ENCODE data around the gene TXNDC16. TPM values are rescaled to one million over a fixed set of nuclear protein-coding genes. Genes with fewer than 3 reads are reported as not detected.

Gene TXNDC16
- total and polyA plus RNA-seq, 9 of the 15 experiments (the other 6 are each of a cell fraction or from before 2014, with no cell fraction given), result 1.8 to 6.2 (median 4.9) TPM

DNA sequence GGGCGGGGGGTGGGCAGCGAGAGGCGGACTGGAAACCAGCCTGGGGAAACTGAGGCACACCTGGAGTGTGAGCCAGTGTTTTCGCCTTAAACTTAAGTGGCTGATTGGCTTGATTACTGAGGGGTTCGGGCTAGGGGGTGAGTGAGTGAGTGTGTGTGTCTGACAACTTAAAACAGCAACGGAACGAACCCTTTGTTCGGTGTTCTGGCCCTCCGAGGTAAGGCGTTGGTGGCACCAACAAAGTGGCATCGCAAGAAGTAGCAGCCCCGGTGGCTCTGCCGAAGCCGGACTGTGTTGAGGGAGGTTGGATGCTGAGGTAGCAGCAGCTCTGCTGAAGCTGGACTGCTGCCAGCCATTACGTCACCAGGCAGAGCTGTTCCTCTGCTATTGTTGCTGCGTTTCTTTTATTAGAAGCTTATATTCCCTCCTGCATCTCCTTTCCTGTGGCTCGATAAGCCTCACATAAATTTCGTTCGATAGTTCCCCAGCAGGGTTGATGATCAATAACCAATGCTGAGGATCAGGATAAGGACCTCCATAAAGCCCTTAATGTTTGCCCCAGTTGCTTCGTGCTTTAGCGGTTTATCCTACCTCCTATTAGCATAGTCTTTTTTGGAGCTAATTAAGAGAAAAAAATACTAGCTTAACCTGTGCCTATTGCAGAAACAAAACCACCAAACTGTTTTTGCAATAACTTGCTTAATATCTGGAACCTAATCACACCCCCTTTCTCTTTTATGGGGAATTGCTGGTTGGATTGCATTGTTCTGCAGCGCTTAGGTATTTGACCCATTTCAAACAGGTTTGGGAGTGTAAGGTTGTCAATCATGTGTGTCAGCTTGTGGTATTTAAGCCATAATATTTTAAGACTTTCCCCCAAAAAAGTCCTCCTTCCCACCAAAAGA lies 1.6 kb upstream of the TXNDC16 start (continued):
- TF ChIP-seq ZNF174 (CRISPR knock-in tag; IDR thresholded peaks at IDR 0.05) (no peak), CREB1 (IDR thresholded peaks at IDR 0.05) (peak; percentile 23; the same call in 1 of the 2 replicates), CREB1 (CRISPR knock-in tag; IDR thresholded peaks at IDR 0.05) (no peak), CTBP1 (IDR thresholded peaks at IDR 0.05; ENCODE audit: borderline replicate concordance) (0 out of 2 replicates have a peak, but pooled peaks have one; percentile 14)
- TF ChIP-seq, protein P1, sequence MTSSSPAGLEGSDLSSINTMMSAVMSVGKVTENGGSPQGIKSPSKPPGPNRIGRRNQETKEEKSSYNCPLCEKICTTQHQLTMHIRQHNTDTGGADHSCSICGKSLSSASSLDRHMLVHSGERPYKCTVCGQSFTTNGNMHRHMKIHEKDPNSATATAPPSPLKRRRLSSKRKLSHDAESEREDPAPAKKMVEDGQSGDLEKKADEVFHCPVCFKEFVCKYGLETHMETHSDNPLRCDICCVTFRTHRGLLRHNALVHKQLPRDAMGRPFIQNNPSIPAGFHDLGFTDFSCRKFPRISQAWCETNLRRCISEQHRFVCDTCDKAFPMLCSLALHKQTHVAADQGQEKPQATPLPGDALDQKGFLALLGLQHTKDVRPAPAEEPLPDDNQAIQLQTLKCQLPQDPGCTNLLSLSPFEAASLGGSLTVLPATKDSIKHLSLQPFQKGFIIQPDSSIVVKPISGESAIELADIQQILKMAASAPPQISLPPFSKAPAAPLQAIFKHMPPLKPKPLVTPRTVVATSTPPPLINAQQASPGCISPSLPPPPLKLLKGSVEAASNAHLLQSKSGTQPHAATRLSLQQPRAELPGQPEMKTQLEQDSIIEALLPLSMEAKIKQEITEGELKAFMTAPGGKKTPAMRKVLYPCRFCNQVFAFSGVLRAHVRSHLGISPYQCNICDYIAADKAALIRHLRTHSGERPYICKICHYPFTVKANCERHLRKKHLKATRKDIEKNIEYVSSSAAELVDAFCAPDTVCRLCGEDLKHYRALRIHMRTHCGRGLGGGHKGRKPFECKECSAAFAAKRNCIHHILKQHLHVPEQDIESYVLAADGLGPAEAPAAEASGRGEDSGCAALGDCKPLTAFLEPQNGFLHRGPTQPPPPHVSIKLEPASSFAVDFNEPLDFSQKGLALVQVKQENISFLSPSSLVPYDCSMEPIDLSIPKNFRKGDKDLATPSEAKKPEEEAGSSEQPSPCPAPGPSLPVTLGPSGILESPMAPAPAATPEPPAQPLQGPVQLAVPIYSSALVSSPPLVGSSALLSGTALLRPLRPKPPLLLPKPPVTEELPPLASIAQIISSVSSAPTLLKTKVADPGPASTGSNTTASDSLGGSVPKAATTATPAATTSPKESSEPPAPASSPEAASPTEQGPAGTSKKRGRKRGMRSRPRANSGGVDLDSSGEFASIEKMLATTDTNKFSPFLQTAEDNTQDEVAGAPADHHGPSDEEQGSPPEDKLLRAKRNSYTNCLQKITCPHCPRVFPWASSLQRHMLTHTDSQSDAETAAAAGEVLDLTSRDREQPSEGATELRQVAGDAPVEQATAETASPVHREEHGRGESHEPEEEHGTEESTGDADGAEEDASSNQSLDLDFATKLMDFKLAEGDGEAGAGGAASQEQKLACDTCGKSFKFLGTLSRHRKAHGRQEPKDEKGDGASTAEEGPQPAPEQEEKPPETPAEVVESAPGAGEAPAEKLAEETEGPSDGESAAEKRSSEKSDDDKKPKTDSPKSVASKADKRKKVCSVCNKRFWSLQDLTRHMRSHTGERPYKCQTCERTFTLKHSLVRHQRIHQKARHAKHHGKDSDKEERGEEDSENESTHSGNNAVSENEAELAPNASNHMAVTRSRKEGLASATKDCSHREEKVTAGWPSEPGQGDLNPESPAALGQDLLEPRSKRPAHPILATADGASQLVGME (CRISPR knock-in tag; IDR thresholded peaks at IDR 0.05), result 0 out of 2 replicates have a peak, but pooled peaks have one; percentile 36

All from K562 (cell line).